ENCODE results near the gene RAP2A.

RAP2A gene

GRCh38 chr13:97466722-97467121 is 32.8 kb downstream of the RAP2A start:
- POLR2A ChIA-PET, result no interaction called here
- no peak for DNase-seq (ENCODE audit: extremely low spot score)
- CTCF ChIA-PET, result no interaction called here
- no peak for TF ChIP-seq ARNT (IDR thresholded peaks at IDR 0.05)
- TF ChIP-seq FOXK2 (IDR thresholded peaks at IDR 0.05), result no peak
- TF ChIP-seq ZNF384 (IDR thresholded peaks at IDR 0.05), result no peak
- no peak for TF ChIP-seq LEF1 (IDR thresholded peaks at IDR 0.05; ENCODE audit: borderline replicate concordance)

GRCh38 chr13:97468331-97468730 is 34.4 kb downstream of the RAP2A start:
- DNase-seq (ENCODE audit: extremely low spot score), result no peak
- CTCF ChIA-PET, result no interaction called here
- POLR2A ChIA-PET, result no interaction called here
- TF ChIP-seq ZNF384 (IDR thresholded peaks at IDR 0.05) (no peak), ELF4 (IDR thresholded peaks at IDR 0.05) (no peak), FOXK2 (IDR thresholded peaks at IDR 0.05) (no peak), CTBP1 (IDR thresholded peaks at IDR 0.05; ENCODE audit: borderline replicate concordance) (no peak), ARNT (IDR thresholded peaks at IDR 0.05) (no peak), LEF1 (IDR thresholded peaks at IDR 0.05; ENCODE audit: borderline replicate concordance) (no peak), FOXA1 (IDR thresholded peaks at IDR 0.05) (no peak), BHLHE40 (IDR thresholded peaks at IDR 0.05; ENCODE audit: borderline replicate concordance) (no peak), L3MBTL2 (conservative IDR thresholded peaks at IDR 0.05) (no peak), SP1 (IDR thresholded peaks at IDR 0.05) (no peak), TARDBP (IDR thresholded peaks at IDR 0.05) (no peak), SUZ12 (IDR thresholded peaks at IDR 0.05) (no peak), FOXM1 (IDR thresholded peaks at IDR 0.05; ENCODE audit: borderline replicate concordance) (no peak), HDGF (IDR thresholded peaks at IDR 0.05; ENCODE audit: borderline replicate concordance) (no peak), NFRKB (IDR thresholded peaks at IDR 0.05) (no peak)
- TF ChIP-seq, protein P1, sequence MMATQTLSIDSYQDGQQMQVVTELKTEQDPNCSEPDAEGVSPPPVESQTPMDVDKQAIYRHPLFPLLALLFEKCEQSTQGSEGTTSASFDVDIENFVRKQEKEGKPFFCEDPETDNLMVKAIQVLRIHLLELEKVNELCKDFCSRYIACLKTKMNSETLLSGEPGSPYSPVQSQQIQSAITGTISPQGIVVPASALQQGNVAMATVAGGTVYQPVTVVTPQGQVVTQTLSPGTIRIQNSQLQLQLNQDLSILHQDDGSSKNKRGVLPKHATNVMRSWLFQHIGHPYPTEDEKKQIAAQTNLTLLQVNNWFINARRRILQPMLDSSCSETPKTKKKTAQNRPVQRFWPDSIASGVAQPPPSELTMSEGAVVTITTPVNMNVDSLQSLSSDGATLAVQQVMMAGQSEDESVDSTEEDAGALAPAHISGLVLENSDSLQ (IDR thresholded peaks at IDR 0.05), result no peak

DNA sequence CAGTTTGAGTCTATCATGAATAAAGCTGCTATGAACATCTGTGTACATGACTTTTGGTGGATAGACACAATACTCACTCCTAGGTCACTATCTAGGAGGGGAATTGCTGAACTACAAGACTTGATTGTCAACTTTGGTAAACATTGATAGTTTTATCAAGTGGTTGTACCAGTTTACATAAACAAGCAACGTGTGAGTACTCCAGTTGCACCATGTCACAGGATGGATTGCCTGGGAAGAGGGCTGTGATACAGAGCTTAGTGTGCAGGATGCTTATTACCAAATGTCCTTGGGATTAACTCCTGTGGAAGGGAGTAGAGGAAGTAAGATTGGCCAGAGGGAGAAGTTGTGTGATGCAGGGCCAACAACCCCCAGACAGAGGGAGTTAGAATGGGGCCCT is 37.7 kb downstream of the RAP2A start:
- ChIA-PET POLR2A (no interaction called here), CTCF (no interaction called here)
- no peak for DNase-seq (ENCODE audit: extremely low spot score)
- no peak for TF ChIP-seq NFRKB (IDR thresholded peaks at IDR 0.05)
- no peak for TF ChIP-seq SP1 (IDR thresholded peaks at IDR 0.05)
- TF ChIP-seq FOXA1 (IDR thresholded peaks at IDR 0.05), result no peak
- TF ChIP-seq TARDBP (IDR thresholded peaks at IDR 0.05), result no peak

DNA sequence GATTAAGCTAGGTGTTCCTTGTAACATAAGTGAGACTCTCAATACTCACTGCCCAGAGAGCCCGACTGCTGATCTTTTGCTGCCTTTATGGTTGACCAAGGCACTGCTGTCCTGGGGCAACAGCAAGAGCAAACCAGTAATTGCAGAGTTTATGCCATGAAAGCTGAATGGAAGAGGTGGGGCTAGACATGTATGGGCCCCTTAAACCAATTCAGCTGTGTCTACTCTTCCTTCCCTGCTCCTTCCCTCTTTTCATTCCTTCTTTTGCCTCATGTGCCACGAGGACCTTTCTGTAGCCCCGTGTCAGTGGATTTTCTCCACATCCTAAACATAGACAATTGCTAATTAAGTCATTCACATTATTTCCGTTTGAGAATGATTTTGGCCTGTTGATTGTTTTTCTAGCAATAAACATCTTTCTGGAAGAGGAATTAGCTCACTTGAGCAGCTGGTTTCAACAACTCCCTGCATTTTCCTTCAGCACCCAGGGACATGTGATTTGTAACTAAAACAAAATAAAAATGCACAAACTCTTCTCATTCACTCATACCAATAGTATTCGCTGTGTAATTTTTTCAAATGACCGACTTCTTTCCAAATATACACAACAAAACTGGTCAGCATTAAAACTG is 40.5 kb downstream of the RAP2A start:
- POLR2A ChIA-PET, result interaction anchor here (0.7 kb wide), 1 partner anchor 40 kb away, joined by 4 read pairs; the partner anchor contains the start of gene RAP2A
- no peak for DNase-seq (ENCODE audit: extremely low spot score)
- TF ChIP-seq HDGF (IDR thresholded peaks at IDR 0.05; ENCODE audit: borderline replicate concordance), result no peak
- no peak for TF ChIP-seq SUZ12 (IDR thresholded peaks at IDR 0.05)
- no peak for TF ChIP-seq FOXM1 (IDR thresholded peaks at IDR 0.05; ENCODE audit: borderline replicate concordance)
- TF ChIP-seq, protein P1 (IDR thresholded peaks at IDR 0.05), result no peak
- no peak for TF ChIP-seq NFRKB (IDR thresholded peaks at IDR 0.05)
- TF ChIP-seq ARNT (IDR thresholded peaks at IDR 0.05), result no peak
- TF ChIP-seq CTBP1 (IDR thresholded peaks at IDR 0.05; ENCODE audit: borderline replicate concordance), result no peak
- TF ChIP-seq LEF1 (IDR thresholded peaks at IDR 0.05; ENCODE audit: borderline replicate concordance), result no peak
- TF ChIP-seq FOXA1 (IDR thresholded peaks at IDR 0.05), result no peak
- TF ChIP-seq SP1 (IDR thresholded peaks at IDR 0.05), result no peak
- TF ChIP-seq FOXK2 (IDR thresholded peaks at IDR 0.05), result no peak
- CTCF ChIA-PET, result no interaction called here

GRCh38 chr13:97475011-97475410 is 41.0 kb downstream of the RAP2A start:
- CTCF ChIA-PET, result no interaction called here
- TF ChIP-seq CTBP1 (IDR thresholded peaks at IDR 0.05; ENCODE audit: borderline replicate concordance) (no peak), NFRKB (IDR thresholded peaks at IDR 0.05) (no peak), LEF1 (IDR thresholded peaks at IDR 0.05; ENCODE audit: borderline replicate concordance) (no peak), SUZ12 (IDR thresholded peaks at IDR 0.05) (no peak), FOXK2 (IDR thresholded peaks at IDR 0.05) (no peak)
- TF ChIP-seq, protein P1 (IDR thresholded peaks at IDR 0.05), result no peak
- POLR2A ChIA-PET, result no interaction called here
- no peak for DNase-seq (ENCODE audit: extremely low spot score)

DNA sequence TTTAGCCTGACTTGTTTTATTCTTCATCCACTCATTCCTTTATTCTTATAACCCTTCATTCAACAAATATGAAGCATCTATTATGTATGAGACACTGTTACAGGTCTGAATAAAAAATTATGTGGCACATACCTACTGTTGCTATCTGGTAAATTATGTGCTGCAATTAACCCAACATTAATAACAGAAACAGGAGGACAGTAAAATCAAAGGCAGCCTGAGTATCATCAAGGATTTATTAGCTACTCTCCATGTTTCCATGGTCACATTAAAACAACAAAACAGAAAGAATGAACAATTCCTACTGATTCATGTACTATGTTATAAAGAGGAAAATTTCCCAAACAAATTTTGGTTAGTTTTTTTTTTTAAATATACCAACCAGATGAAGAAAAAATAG is 43.9 kb downstream of the RAP2A start:
- no peak for TF ChIP-seq CTBP1 (IDR thresholded peaks at IDR 0.05; ENCODE audit: borderline replicate concordance)
- no peak for TF ChIP-seq FOXA1 (IDR thresholded peaks at IDR 0.05)
- TF ChIP-seq FOXM1 (IDR thresholded peaks at IDR 0.05; ENCODE audit: borderline replicate concordance), result no peak
- TF ChIP-seq NFRKB (IDR thresholded peaks at IDR 0.05), result no peak
- no peak for TF ChIP-seq SUZ12 (IDR thresholded peaks at IDR 0.05)
- no peak for TF ChIP-seq BHLHE40 (IDR thresholded peaks at IDR 0.05; ENCODE audit: borderline replicate concordance)
- no peak for TF ChIP-seq ARNT (IDR thresholded peaks at IDR 0.05)
- TF ChIP-seq TARDBP (IDR thresholded peaks at IDR 0.05), result no peak
- TF ChIP-seq ZNF384 (IDR thresholded peaks at IDR 0.05), result no peak
- no peak for TF ChIP-seq HDGF (IDR thresholded peaks at IDR 0.05; ENCODE audit: borderline replicate concordance)
- TF ChIP-seq, protein P1 (IDR thresholded peaks at IDR 0.05), result no peak
- DNase-seq (ENCODE audit: extremely low spot score), result no peak
- ChIA-PET CTCF (no interaction called here), POLR2A (no interaction called here)
